C1 segment of cervical spinal cord (tissue), 14 donors: Measurements from ENCODE around the gene PCOLCE2.
"Not testable (repeated sequence)": the region's sequence is repeated elsewhere in the genome, so short reads cannot be mapped to it uniquely, and the experiment has no call there.

Experiments
- DNase-seq, 14 donors: peaks; one replicate each; lab custom pipeline; 2025; lab: John Stamatoyannopoulos, UW

The PCOLCE2 gene

DNA sequence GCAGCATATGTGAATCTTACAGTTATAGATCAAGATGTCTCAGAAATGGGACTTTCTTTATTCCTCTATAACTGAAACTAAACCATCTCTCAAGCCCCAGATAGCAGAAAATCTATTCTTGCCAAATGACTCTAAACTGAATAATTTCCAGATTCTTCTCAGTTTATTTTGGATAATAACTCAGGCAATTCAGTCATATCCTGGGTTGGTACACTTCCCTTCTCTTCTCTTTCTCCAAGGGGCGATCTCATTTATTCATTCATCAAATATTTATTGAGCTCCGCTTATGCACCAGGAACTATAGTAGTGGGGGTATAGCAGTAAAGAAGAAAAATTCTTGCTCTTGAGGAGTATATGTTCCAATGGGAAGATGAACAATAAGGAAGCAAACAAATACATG, 13.5 kb upstream of the PCOLCE2 start:
- no peak for DNase-seq

DNA sequence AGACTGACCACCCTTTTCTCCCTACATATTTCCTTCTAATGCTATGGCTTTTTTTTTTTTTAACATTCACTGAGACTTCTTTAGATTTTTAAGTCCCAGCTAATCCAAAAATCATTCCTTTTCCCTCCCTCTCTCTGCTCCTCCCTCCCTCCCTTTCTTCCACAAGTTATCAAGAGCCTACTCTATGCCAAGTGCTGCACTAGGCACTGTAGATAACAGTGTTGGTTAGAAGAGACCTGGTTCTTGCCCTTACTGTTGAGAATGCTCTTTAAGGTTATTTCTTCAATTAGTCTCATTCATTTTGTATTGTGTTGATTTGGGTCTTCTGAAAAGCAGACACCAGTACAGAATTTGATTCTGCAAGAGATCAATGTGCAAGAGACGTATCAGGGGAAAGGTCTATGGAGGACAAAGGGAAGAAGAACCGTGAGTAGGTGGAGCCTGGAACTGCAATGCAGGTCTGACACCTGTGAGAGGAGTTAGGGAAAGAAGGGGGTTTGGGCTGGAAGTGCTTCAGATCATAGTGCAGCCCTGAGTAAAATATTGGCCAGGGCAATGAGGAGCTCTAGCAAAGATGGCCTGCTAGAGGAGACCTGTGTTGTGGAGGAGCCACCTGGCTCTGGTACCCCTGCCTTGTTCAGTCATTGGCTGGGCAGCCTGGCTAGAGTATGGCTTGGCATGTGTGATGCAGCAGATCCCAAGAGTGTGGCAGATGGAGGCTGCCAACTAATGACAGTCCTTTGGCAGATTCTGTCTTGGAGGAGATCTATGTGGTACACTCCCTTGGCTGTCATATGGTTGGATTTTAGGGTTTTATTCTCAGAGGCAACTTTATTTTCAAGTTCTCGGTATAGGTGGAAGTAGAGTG, 9.7 kb upstream of the PCOLCE2 start:
- DNase-seq, result no peak

GRCh38 chr3:142897807-142898206, 8.9 kb upstream of the PCOLCE2 start:
- no peak for DNase-seq

DNA sequence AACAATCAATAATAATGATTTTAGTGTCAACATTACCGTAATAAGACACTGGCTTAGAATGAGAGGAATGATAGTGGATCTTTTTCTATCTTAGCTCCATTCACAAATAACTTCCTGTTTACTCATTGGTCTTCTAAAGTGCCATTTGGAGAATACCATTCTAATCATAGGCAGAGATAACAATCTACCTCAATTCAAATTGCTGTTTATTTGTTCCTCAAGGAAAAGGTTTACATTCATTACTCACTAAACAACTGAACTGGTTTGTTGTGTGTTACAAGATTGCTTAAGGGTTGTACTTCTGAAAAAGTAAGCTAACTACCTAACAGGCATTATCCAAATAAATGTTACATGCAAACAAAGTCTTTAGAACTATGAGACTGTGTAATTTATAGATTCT, 8.1 kb upstream of the PCOLCE2 start:
- no peak for DNase-seq

- no peak for DNase-seq
These were observed 7.4 kb upstream of the PCOLCE2 start for GRCh38 chr3:142896201-142896755.

- no peak for DNase-seq
These were observed 5.6 kb upstream of the PCOLCE2 start for GRCh38 chr3:142894493-142894892.

DNA sequence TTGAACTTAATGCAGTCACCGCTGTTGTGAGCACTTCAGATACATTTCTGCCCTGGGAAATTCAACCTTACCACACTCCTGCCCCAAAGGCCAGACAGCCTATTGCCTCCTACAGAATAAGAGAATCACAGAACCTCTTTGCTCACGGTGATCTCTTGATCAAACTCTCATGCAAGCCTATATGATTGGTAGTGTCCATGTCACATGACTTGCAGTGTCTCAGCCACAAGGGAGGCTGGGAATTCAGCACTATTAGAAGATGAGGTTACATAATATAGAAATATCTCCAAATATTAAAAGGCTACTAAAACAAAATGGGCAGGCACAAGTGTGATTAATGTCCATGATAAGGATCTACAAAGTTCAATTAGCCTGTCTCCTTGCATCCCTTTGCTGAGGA, 3.8 kb upstream of the PCOLCE2 start:
- DNase-seq, result no peak

- no peak for DNase-seq
These were observed 1.7 kb upstream of the PCOLCE2 start for GRCh38 chr3:142890592-142890991.

- no peak for DNase-seq
These were observed 530 bp upstream of the PCOLCE2 start for GRCh38 chr3:142889212-142890014.

DNA sequence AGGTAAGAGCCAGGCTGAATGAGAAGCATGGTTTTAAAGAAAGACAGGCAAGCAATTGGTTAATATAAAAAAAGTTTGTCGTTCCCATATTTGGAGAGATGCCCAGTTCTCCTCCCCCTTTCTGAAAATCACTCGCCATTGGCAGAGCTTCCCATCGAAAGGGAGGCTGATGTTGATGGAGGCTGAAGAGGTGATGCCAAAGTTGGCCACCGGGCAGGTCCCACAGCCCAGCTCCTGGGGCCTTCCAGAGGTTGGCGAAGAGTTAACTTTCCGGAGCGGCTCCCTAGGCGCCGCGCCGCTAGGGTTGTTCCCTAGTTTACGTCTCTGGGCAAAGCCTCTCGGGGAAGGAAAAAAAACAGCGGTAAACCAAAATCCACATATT, 793 bp downstream of the PCOLCE2 start:
- no peak for DNase-seq

- no peak for DNase-seq
These were observed 1.9 kb downstream of the PCOLCE2 start for GRCh38 chr3:142886940-142887339.

- DNase-seq, result no peak
These were observed 2.9 kb downstream of the PCOLCE2 start for GRCh38 chr3:142886021-142886420.

DNA sequence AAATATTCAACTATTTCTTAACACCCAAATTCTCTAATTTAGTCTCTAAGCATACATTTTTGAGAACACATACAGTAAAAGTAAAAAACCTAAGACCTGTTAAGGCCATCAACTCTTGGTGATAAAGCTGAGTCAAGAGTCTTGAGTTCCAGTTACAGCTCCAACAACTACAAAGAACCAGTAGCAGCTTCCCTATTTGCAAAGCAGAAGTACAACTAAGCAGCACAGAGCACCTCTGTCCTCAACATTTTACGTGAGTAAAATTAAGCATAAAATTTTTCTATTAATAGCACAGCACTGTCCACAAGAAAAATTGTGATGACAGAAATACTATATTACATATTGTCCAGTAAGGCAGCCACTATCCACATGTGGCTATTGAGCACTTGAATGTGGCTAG, 4.4 kb downstream of the PCOLCE2 start:
- no peak for DNase-seq

DNA sequence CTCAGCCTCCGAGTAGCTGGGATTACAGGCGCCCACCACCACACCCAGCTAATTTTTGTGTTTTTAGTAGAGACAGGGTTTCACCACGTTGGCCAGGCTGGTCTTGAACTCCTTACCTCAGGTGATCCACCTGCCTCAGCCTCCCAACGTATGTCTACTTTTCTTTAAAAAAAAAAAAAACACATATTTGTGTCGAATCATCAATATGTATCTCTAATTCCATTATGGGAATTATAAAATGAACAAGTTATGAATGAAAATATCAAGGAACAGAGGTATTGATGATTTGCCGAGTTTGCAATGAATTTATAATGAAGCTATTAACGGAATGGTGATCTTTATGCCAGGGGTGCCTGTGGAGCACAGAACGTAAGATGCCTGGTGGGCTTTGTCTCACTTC, 5.3 kb downstream of the PCOLCE2 start:
- not testable (repeated sequence) for DNase-seq

- DNase-seq, result no peak
These were observed 7.2 kb downstream of the PCOLCE2 start for GRCh38 chr3:142881445-142882224.

DNA sequence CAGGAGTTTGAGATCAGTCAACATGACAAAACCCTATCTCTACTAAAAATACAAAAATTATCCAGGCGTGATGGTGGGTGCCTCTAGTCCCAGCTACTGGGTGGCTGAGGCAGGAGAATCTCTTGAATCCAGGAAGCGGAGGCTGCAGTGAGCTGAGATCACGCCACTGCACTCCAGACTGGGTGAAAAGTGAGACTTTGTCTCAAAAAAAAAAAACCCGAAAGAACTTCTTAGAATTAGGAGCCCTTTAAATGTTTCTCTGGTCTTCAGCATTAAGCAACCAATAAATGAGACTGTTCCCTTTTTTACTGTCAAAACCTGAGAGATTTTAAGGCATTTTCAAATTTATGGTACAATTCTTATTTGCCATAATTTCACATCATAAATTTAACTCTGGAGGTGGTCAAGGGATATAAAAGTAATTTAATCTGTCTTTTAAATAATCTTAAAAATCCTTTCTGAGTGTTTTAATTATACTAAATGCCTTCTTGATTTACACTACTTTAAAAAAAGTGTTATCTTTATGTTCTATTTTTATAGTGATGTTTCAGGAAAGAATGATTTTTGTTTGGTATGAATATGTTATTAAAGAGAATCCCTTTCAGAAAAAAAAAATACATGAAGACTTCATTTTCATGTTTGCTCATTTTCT, 10.1 kb downstream of the PCOLCE2 start:
- no peak for DNase-seq

- no peak for DNase-seq
These were observed 12.5 kb downstream of the PCOLCE2 start for GRCh38 chr3:142876417-142876816.

DNA sequence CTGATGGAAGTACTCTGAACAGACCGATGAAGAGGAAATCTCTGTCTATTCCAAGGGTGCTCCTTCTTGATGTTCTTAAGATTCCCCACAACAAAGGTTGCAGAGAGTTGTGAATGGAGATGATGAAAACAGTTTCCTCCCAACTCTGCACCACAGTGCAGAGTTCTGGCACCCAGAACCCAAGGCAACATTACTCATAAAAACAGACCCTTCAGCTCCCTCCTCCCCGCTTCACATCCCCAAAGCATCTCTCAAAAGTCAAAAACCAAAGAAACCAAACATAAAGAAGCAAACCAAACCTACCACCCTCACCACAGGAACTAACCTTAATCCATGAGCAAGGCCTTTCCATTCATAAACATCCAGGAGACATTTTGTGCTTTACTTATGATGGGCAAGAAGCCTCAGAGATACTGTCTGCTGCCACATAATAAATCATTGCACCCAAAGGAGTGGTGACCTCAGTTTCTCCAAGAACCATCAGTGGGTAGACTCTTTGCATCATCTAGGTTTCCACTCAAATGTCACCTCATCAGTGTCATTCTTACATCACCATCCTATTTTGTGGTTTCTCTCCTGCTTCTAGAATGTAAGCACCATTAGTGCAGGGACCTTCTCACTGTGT, 13.2 kb downstream of the PCOLCE2 start:
- no peak for DNase-seq

DNA sequence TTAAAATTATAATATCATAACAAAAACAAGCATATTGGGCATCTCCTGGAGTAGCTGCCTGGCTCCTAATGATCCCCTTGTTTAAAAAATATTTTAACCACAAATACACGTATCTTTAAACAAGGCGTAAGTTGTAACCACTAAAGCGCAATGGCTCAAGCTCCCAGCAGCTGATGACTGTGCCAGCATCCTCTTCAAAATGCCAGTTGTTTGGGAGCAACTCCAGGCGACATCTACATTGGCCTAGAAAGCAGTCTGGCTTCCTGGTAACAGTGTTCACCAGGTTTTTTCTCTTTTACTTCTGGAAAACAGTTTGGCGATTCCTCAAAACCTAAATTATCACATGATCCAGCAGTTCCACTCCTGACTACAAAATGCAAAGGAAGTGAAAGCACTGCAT, 13.8 kb downstream of the PCOLCE2 start:
- DNase-seq, result no peak

DNA sequence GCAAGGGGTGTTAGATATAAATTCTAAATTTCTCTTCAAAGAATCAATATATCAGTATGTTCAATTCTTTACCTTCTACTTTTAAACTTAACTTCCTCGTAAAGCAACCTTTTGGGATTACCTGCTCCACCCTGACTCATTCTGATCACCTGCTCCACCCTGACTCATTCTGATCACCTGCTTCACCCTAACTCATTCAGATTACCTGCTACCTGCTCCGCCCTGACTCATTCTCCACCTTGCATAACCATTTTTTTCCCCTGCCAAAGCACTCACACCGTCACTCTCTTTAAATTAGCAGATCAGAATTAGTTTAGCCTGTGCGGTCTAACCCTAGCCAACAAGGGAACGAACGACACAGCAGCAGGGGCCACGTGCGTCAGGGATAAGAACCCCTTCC, 20.5 kb downstream of the PCOLCE2 start:
- not testable (repeated sequence) for DNase-seq
